Gastroesophageal sphincter (tissue), 3 donors: Measurements from ENCODE around the gene LDLRAD4.

Experiments
- POLR2AphosphoS5 ChIP-seq: sonication (generic); formaldehyde crosslinking; IDR thresholded peaks from one replicate; pipeline ENCODE4 v1.6.1; 2017; ENCODE audit warnings: antibody characterized with exemption
- TF ChIP-seq, protein P1 (sequence below), 4 experiments: fragments of 200-600 bp in 2 of 4; fragments of 450-650 bp in 2 of 4; sonication (generic) in 1 of 4; IDR thresholded peaks; one replicate each; pipeline ENCODE4 v1.5.1; 2017 to 2019; ENCODE audit warnings: antibody characterized with exemption in 4 of 4, mild to moderate bottlenecking in 2 of 4, moderate library complexity in 2 of 4

DNA sequence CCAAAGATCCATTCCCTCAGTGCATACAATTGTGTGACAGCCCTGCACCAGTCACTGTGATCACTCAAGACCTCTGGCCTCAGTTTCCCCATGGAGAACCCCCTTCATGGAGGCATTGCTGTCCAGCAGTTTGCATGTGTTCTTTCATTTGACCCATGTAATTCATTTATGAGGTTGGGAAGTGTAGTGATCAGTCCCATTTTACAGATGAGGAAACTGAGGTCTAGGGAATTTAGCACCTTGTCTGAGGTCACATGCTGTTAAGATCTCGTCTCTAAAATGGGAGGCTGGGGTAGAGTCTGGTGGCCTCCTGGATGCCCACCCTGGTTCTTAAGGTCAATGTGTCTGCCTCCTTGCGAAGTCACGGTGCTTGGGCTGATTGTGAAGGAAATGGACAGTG lies 19.1 kb downstream of the LDLRAD4 start:
- TF ChIP-seq, protein P1, sequence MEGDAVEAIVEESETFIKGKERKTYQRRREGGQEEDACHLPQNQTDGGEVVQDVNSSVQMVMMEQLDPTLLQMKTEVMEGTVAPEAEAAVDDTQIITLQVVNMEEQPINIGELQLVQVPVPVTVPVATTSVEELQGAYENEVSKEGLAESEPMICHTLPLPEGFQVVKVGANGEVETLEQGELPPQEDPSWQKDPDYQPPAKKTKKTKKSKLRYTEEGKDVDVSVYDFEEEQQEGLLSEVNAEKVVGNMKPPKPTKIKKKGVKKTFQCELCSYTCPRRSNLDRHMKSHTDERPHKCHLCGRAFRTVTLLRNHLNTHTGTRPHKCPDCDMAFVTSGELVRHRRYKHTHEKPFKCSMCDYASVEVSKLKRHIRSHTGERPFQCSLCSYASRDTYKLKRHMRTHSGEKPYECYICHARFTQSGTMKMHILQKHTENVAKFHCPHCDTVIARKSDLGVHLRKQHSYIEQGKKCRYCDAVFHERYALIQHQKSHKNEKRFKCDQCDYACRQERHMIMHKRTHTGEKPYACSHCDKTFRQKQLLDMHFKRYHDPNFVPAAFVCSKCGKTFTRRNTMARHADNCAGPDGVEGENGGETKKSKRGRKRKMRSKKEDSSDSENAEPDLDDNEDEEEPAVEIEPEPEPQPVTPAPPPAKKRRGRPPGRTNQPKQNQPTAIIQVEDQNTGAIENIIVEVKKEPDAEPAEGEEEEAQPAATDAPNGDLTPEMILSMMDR (IDR thresholded peaks at IDR 0.05) = no peak
- TF ChIP-seq POLR2AphosphoS5 = no peak
